ENCODE measurements around the gene HOXA9.

HOXA9 gene

GRCh38 chr7:27154369-27154768, 11.0 kb downstream of the HOXA9 start:
- peak overlapping the region; percentile 60; the same call in 1 of the 2 replicates for H3K4me2 ChIP-seq (ENCODE audit: low read depth, low read length)
- H4K20me1 ChIP-seq (ENCODE audit: insufficient read depth, low read length), result no peaks in the 10 kb centered on the region
- no peaks in the 10 kb centered on the region for H3F3A ChIP-seq (ENCODE audit: insufficient read depth, low read length)
- H3K9me2 ChIP-seq (replicated peaks; ENCODE audit: insufficient read depth, low read length), result no peaks in the 10 kb centered on the region
- no peak overlapping the region for H2AFZ ChIP-seq (ENCODE audit: low read length)
- H3K4me1 ChIP-seq (ENCODE audit: low read length), result peaks cover 7% of the 10 kb centered on the region; the same call in 1 of the 2 replicates
- no peaks in the 10 kb centered on the region for H3K9me3 ChIP-seq (replicated peaks; ENCODE audit: insufficient read depth, low read length)
- H3K9ac ChIP-seq (ENCODE audit: low read length), result no peak overlapping the region
- no peak overlapping the region for H3K4me3 ChIP-seq (ENCODE audit: low read length)
- H3K27ac ChIP-seq (ENCODE audit: low read length), result no peak overlapping the region
- H3K79me2 ChIP-seq (ENCODE audit: low read length), result no peaks in the 10 kb centered on the region
- DNase-seq, result no peak
- peaks cover 87% of the 10 kb centered on the region for H3K27me3 ChIP-seq (replicated peaks; ENCODE audit: insufficient read depth, low read length)
- TF ChIP-seq, protein P1, sequence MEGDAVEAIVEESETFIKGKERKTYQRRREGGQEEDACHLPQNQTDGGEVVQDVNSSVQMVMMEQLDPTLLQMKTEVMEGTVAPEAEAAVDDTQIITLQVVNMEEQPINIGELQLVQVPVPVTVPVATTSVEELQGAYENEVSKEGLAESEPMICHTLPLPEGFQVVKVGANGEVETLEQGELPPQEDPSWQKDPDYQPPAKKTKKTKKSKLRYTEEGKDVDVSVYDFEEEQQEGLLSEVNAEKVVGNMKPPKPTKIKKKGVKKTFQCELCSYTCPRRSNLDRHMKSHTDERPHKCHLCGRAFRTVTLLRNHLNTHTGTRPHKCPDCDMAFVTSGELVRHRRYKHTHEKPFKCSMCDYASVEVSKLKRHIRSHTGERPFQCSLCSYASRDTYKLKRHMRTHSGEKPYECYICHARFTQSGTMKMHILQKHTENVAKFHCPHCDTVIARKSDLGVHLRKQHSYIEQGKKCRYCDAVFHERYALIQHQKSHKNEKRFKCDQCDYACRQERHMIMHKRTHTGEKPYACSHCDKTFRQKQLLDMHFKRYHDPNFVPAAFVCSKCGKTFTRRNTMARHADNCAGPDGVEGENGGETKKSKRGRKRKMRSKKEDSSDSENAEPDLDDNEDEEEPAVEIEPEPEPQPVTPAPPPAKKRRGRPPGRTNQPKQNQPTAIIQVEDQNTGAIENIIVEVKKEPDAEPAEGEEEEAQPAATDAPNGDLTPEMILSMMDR (IDR thresholded peaks at IDR 0.05; ENCODE audit: low read length), result no peak
- TF ChIP-seq EZH2 (optimal IDR thresholded peaks at IDR 0.05; ENCODE audit: low read depth, low read length), result no peak
- TF ChIP-seq EZH2phosphoT487 (IDR thresholded peaks at IDR 0.05; ENCODE audit: low read length), result no peak
- no peaks in the 10 kb centered on the region for H3K36me3 ChIP-seq (replicated peaks; ENCODE audit: insufficient read depth, low read length)

DNA sequence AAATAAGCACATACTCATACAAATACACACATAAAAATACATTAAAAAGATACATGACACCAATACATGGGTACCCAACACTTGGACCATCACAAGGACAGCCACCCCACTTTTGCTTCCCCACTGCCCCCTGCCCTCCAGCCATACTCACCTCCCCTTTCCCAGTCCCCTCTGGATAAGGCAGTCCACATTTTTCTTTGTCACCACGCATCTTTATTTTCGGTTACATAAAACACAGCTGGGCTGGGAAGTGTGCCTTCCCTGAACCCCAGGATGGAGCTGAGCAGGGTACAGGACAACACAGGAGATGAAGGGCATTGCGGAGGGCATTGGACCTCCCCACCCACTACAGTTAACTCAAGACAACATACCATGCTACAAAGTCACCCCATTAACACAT, 11.8 kb downstream of the HOXA9 start:
- no peak for DNase-seq

DNA sequence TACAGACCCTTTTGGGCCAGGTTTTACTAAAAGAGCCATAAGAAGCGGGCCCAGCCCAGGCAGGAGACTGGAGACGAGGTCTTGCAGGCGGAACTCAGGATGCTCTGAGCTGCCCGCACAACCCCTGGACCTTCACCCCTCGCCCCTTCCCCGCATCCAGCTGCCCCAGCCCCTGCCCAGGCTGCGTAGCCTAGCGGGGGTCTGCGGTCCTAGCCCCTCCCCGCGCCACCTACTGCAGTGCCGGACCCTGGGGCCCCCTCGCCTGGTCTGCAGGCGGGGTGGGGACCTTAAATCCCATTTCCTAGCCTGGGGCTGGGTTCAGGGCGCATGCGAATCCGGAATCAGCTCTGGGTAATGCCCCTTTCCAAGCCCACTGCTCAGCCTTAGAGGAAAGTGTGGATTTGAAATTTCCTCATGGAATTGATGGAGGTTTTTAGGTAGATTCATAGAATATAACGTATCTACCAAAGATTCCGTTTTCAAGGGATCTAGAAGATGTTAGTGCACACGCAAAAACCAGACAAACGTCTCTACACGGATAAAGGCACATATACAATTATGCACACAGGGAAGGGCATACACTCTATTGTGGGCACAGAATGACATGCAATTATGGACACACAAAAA, 12.4 kb downstream of the HOXA9 start:
- Histone ChIP-seq H3F3A (ENCODE audit: insufficient read depth, low read length) (no peaks in the 10 kb centered on the region), H3K4me1 (ENCODE audit: low read length) (peaks cover 7% of the 10 kb centered on the region; the same call in 1 of the 2 replicates), H4K20me1 (ENCODE audit: insufficient read depth, low read length) (no peaks in the 10 kb centered on the region), H3K36me3 (replicated peaks; ENCODE audit: insufficient read depth, low read length) (no peaks in the 10 kb centered on the region), H3K27me3 (replicated peaks; ENCODE audit: insufficient read depth, low read length) (peaks cover 87% of the 10 kb centered on the region), H3K9ac (ENCODE audit: low read length) (no peak overlapping the region), H2AFZ (ENCODE audit: low read length) (no peak overlapping the region), H3K9me2 (replicated peaks; ENCODE audit: insufficient read depth, low read length) (no peaks in the 10 kb centered on the region), H3K79me2 (ENCODE audit: low read length) (no peaks in the 10 kb centered on the region), H3K4me2 (ENCODE audit: low read depth, low read length) (peak overlapping the region; percentile 96; the same call in 1 of the 2 replicates), H3K4me3 (ENCODE audit: low read length) (no peak overlapping the region), H3K9me3 (replicated peaks; ENCODE audit: insufficient read depth, low read length) (no peaks in the 10 kb centered on the region), H3K27ac (ENCODE audit: low read length) (no peak overlapping the region)
- TF ChIP-seq, protein P1 (IDR thresholded peaks at IDR 0.05; ENCODE audit: low read length), result no peak
- no peak for TF ChIP-seq EZH2 (optimal IDR thresholded peaks at IDR 0.05; ENCODE audit: low read depth, low read length)
- TF ChIP-seq EZH2phosphoT487 (IDR thresholded peaks at IDR 0.05; ENCODE audit: low read length), result no peak
- DNase-seq, result no peak

More for the DNA sequence above, 11.8 kb downstream of the HOXA9 start:
- Histone ChIP-seq H3K79me2 (ENCODE audit: low read length) (no peaks in the 10 kb centered on the region), H3K9me3 (replicated peaks; ENCODE audit: insufficient read depth, low read length) (no peaks in the 10 kb centered on the region), H3K27ac (ENCODE audit: low read length) (no peak overlapping the region), H2AFZ (ENCODE audit: low read length) (no peak overlapping the region), H3F3A (ENCODE audit: insufficient read depth, low read length) (no peaks in the 10 kb centered on the region), H3K27me3 (replicated peaks; ENCODE audit: insufficient read depth, low read length) (peaks cover 87% of the 10 kb centered on the region), H3K9ac (ENCODE audit: low read length) (no peak overlapping the region), H3K4me2 (ENCODE audit: low read depth, low read length) (no peak overlapping the region), H3K9me2 (replicated peaks; ENCODE audit: insufficient read depth, low read length) (no peaks in the 10 kb centered on the region), H3K36me3 (replicated peaks; ENCODE audit: insufficient read depth, low read length) (no peaks in the 10 kb centered on the region), H4K20me1 (ENCODE audit: insufficient read depth, low read length) (no peaks in the 10 kb centered on the region), H3K4me3 (ENCODE audit: low read length) (no peak overlapping the region), H3K4me1 (ENCODE audit: low read length) (peaks cover 7% of the 10 kb centered on the region; the same call in 1 of the 2 replicates)
- no peak for TF ChIP-seq EZH2 (optimal IDR thresholded peaks at IDR 0.05; ENCODE audit: low read depth, low read length)
- TF ChIP-seq, protein P1 (IDR thresholded peaks at IDR 0.05; ENCODE audit: low read length), result no peak
- TF ChIP-seq EZH2phosphoT487 (IDR thresholded peaks at IDR 0.05; ENCODE audit: low read length), result no peak

Data from MM.1S (cell line).